Measurements from ENCODE around the gene KCNF1.
"Not testable (repeated sequence)": the region's sequence is repeated elsewhere in the genome, so short reads cannot be mapped to it uniquely, and the experiment has no call there.

KCNF1 gene

GRCh38 chr2:10954416-10954815 is 42.7 kb downstream of the KCNF1 start:
- Mint-ChIP-seq H3K36me3 (ENCODE audit: low read depth) (peaks cover 6% of the 10 kb centered on the region), H3K27ac (no peak overlapping the region), H3K4me3 (no peak overlapping the region), H3K9me3 (peaks cover 32% of the 10 kb centered on the region), H3K27me3 (ENCODE audit: low read depth, poor library complexity) (peaks cover 17% of the 10 kb centered on the region), H3K4me1 (peaks cover 5% of the 10 kb centered on the region)
- DNase-seq, result no peak
- TF ChIP-seq CTCF (IDR thresholded peaks at IDR 0.05), result no peak

- H3K9me3 Mint-ChIP-seq, result peaks cover 25% of the 10 kb centered on the region
- no peak overlapping the region for H3K4me3 Mint-ChIP-seq
- no peak for TF ChIP-seq CTCF (IDR thresholded peaks at IDR 0.05)
- no peak for DNase-seq
- H3K27ac Mint-ChIP-seq, result peak overlapping the region; percentile 6
- H3K27me3 Mint-ChIP-seq (ENCODE audit: low read depth, poor library complexity), result peaks cover 10% of the 10 kb centered on the region
- peaks cover 5% of the 10 kb centered on the region for H3K4me1 Mint-ChIP-seq
- H3K36me3 Mint-ChIP-seq (ENCODE audit: low read depth), result peaks cover 6% of the 10 kb centered on the region
These were observed 43.4 kb downstream of the KCNF1 start for GRCh38 chr2:10954856-10955818.

- no peak overlapping the region for H3K27ac Mint-ChIP-seq
- peaks cover 15% of the 10 kb centered on the region for H3K9me3 Mint-ChIP-seq
- H3K27me3 Mint-ChIP-seq (ENCODE audit: low read depth, poor library complexity), result peaks cover 9% of the 10 kb centered on the region
- H3K36me3 Mint-ChIP-seq (ENCODE audit: low read depth), result peaks cover 6% of the 10 kb centered on the region
- no peak for DNase-seq
- no peak overlapping the region for H3K4me3 Mint-ChIP-seq
- H3K4me1 Mint-ChIP-seq, result peaks cover 5% of the 10 kb centered on the region
- no peak for TF ChIP-seq CTCF (IDR thresholded peaks at IDR 0.05)
These were observed 44.5 kb downstream of the KCNF1 start for GRCh38 chr2:10956006-10956790.

- TF ChIP-seq CTCF (IDR thresholded peaks at IDR 0.05), result no peak
- no peak overlapping the region for H3K4me3 Mint-ChIP-seq
- no peak for DNase-seq
- H3K36me3 Mint-ChIP-seq (ENCODE audit: low read depth), result peaks cover 6% of the 10 kb centered on the region
- peaks cover 20% of the 10 kb centered on the region for H3K9me3 Mint-ChIP-seq
- peaks cover 5% of the 10 kb centered on the region for H3K4me1 Mint-ChIP-seq
- peaks cover 5% of the 10 kb centered on the region for H3K27me3 Mint-ChIP-seq (ENCODE audit: low read depth, poor library complexity)
- H3K27ac Mint-ChIP-seq, result peak overlapping the region; percentile 36
These were observed 45.7 kb downstream of the KCNF1 start for GRCh38 chr2:10957391-10957790.

- not testable (repeated sequence) for DNase-seq
- H3K9me3 Mint-ChIP-seq, result peaks cover 18% of the 10 kb centered on the region
These were observed 46.7 kb downstream of the KCNF1 start for GRCh38 chr2:10958452-10958851.

More at GRCh38 chr2:10958452-10958851, 46.7 kb downstream of the KCNF1 start:
- not testable (repeated sequence) for H3K4me3 Mint-ChIP-seq; H3K36me3 Mint-ChIP-seq (ENCODE audit: low read depth); H3K4me1 Mint-ChIP-seq; H3K27ac Mint-ChIP-seq
- peaks cover 10% of the 10 kb centered on the region for H3K27me3 Mint-ChIP-seq (ENCODE audit: low read depth, poor library complexity)

Data from nephron progenitor cell (in vitro differentiated cells).